Hematopoietic multipotent progenitor cell treated with erythropoietin and hydrocortisone succinate and interleukin-3 and kit ligand, for 8 days (in vitro differentiated cells): ENCODE data around the gene ZNF136.

ENCODE experiments used
- DNase-seq: peaks from one replicate; pipeline ENCODE4 v3.0.0-alpha.2; 2015

The ZNF136 gene

GRCh38 chr19:12194827-12195731 lies 32.2 kb downstream of the ZNF136 start:
- peak; percentile 25 for DNase-seq

- DNase-seq, result no peak
Observed at GRCh38 chr19:12198136-12198535, 35.2 kb downstream of the ZNF136 start.

- DNase-seq, result no peak
Observed at GRCh38 chr19:12199757-12200419, 37.0 kb downstream of the ZNF136 start.

GRCh38 chr19:12202250-12202649 lies 39.4 kb downstream of the ZNF136 start:
- DNase-seq, result peak; percentile 31

GRCh38 chr19:12205296-12205695 lies 42.4 kb downstream of the ZNF136 start:
- no peak for DNase-seq

- no peak for DNase-seq
Observed at GRCh38 chr19:12208221-12208620, 45.3 kb downstream of the ZNF136 start.

DNA sequence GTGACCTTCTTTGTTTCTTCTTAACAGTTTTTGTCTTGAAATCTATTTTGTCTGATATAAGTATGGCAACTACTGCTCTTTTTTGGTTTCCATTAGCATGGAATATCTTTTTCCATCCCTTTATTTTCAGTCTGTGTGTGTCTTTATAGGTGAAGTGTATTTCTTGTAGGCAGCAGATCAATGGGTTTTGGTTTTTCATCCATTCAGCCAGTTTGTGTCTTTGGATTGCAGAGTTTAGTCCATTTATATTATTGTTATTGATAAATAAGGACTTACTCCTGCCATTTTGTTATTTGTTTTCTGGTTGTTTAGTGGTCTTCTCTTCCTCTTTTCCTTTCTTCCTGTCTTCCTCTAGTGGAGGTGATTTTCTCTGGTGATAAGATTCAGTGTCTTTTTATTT lies 54.4 kb downstream of the ZNF136 start:
- DNase-seq, result no peak

GRCh38 chr19:12222980-12223630 lies 60.2 kb downstream of the ZNF136 start:
- DNase-seq, result no peak

GRCh38 chr19:12224676-12225075 lies 61.8 kb downstream of the ZNF136 start:
- no peak for DNase-seq

GRCh38 chr19:12229990-12230389 lies 67.1 kb downstream of the ZNF136 start:
- DNase-seq, result no peak

- DNase-seq, result no peak
Observed at GRCh38 chr19:12230751-12231733, 68.1 kb downstream of the ZNF136 start.

- no peak for DNase-seq
Observed at GRCh38 chr19:12232961-12233360, 70.1 kb downstream of the ZNF136 start.

GRCh38 chr19:12237143-12237839 lies 74.4 kb downstream of the ZNF136 start:
- no peak for DNase-seq
